NCI-H748 (cell line): ENCODE measurements around the gene ZC3H4.
"Not testable (repeated sequence)": the region's sequence is repeated elsewhere in the genome, so short reads cannot be mapped to it uniquely, and the experiment has no call there.

Experiments
- DNase-seq: peaks from one replicate; lab custom pipeline; 2025; ENCODE audit not compliant: unreplicated experiment; lab: John Stamatoyannopoulos, UW

ZC3H4 gene

GRCh38 chr19:47109177-47109540 is 4.4 kb downstream of the ZC3H4 start:
- DNase-seq = no peak

- no peak for DNase-seq
Observed at GRCh38 chr19:47107953-47108746, 5.4 kb downstream of the ZC3H4 start.

- no peak for DNase-seq
Observed at GRCh38 chr19:47107202-47107952, 6.2 kb downstream of the ZC3H4 start.

- DNase-seq = no peak
Observed at GRCh38 chr19:47106821-47107201, 6.8 kb downstream of the ZC3H4 start.

- no peak for DNase-seq
Observed at GRCh38 chr19:47105874-47106273, 7.7 kb downstream of the ZC3H4 start.

- DNase-seq = no peak
Observed at GRCh38 chr19:47104680-47105079, 8.9 kb downstream of the ZC3H4 start.

- DNase-seq = no peak
Observed at GRCh38 chr19:47102346-47103060, 11.1 kb downstream of the ZC3H4 start.

GRCh38 chr19:47101116-47101515 is 12.5 kb downstream of the ZC3H4 start:
- DNase-seq = not testable (repeated sequence)

GRCh38 chr19:47100290-47100689 is 13.3 kb downstream of the ZC3H4 start:
- no peak for DNase-seq

GRCh38 chr19:47099576-47100050 is 14.0 kb downstream of the ZC3H4 start:
- no peak for DNase-seq

GRCh38 chr19:47098608-47099007 is 15.0 kb downstream of the ZC3H4 start:
- no peak for DNase-seq

- no peak for DNase-seq
Observed at GRCh38 chr19:47097396-47098201, 16.0 kb downstream of the ZC3H4 start.

GRCh38 chr19:47096721-47097120 is 16.9 kb downstream of the ZC3H4 start:
- no peak for DNase-seq

- no peak for DNase-seq
Observed at GRCh38 chr19:47096100-47096704, 17.4 kb downstream of the ZC3H4 start.

GRCh38 chr19:47095476-47096099 is 18.0 kb downstream of the ZC3H4 start:
- DNase-seq = no peak

GRCh38 chr19:47094557-47095475 is 18.8 kb downstream of the ZC3H4 start:
- no peak for DNase-seq

GRCh38 chr19:47093841-47094240 is 19.7 kb downstream of the ZC3H4 start:
- DNase-seq = no peak

GRCh38 chr19:47093254-47093653 is 20.3 kb downstream of the ZC3H4 start:
- no peak for DNase-seq

- DNase-seq = no peak
Observed at GRCh38 chr19:47089767-47090350, 23.7 kb downstream of the ZC3H4 start.
